ENCODE measurements around the gene LONRF2.
"Not testable (repeated sequence)": the region's sequence is repeated elsewhere in the genome, so short reads cannot be mapped to it uniquely, and the experiment has no call there.

LONRF2 gene

GRCh38 chr2:100321866-100322820 lies at the start of gene LONRF2:
Gene LONRF2 (minus strand): TSS chr2:100322501. CDS start chr2:100322093, 408 bp downstream.
- no peak for DNase-seq (ENCODE audit: extremely low read depth in 1 of 2, low read depth in 1 of 2)

- DNase-seq (ENCODE audit: extremely low read depth in 1 of 2, low read depth in 1 of 2), result no peak
These were observed 44.9 kb upstream of the LONRF2 start for GRCh38 chr2:100367163-100367562.

- DNase-seq (ENCODE audit: extremely low read depth in 1 of 2, low read depth in 1 of 2), result no peak
These were observed 43.1 kb upstream of the LONRF2 start for GRCh38 chr2:100365434-100365833.

GRCh38 chr2:100362269-100362668 lies 40.0 kb upstream of the LONRF2 start:
- DNase-seq (ENCODE audit: extremely low read depth in 1 of 2, low read depth in 1 of 2), result not testable (repeated sequence)

- DNase-seq (ENCODE audit: extremely low read depth in 1 of 2, low read depth in 1 of 2), result no peak
These were observed 37.3 kb upstream of the LONRF2 start for GRCh38 chr2:100359576-100359975.

- DNase-seq (ENCODE audit: extremely low read depth in 1 of 2, low read depth in 1 of 2), result no peak
These were observed 36.3 kb upstream of the LONRF2 start for GRCh38 chr2:100358554-100358953.

GRCh38 chr2:100352521-100352920 lies 30.2 kb upstream of the LONRF2 start:
- no peak for DNase-seq (ENCODE audit: extremely low read depth in 1 of 2, low read depth in 1 of 2)

GRCh38 chr2:100350661-100351185 lies 28.4 kb upstream of the LONRF2 start:
- no peak for DNase-seq (ENCODE audit: extremely low read depth in 1 of 2, low read depth in 1 of 2)

- not testable (repeated sequence) for DNase-seq (ENCODE audit: extremely low read depth in 1 of 2, low read depth in 1 of 2)
These were observed 22.8 kb upstream of the LONRF2 start for GRCh38 chr2:100345144-100345543.

- DNase-seq (ENCODE audit: extremely low read depth in 1 of 2, low read depth in 1 of 2), result no peak
These were observed 22.1 kb upstream of the LONRF2 start for GRCh38 chr2:100344433-100344832.

GRCh38 chr2:100342466-100342865 lies 20.2 kb upstream of the LONRF2 start:
- not testable (repeated sequence) for DNase-seq (ENCODE audit: extremely low read depth in 1 of 2, low read depth in 1 of 2)

- no peak for DNase-seq (ENCODE audit: extremely low read depth in 1 of 2, low read depth in 1 of 2)
These were observed 17.5 kb upstream of the LONRF2 start for GRCh38 chr2:100339823-100340222.

GRCh38 chr2:100334929-100335328 lies 12.6 kb upstream of the LONRF2 start:
- no peak for DNase-seq (ENCODE audit: extremely low read depth in 1 of 2, low read depth in 1 of 2)

GRCh38 chr2:100327742-100328141 lies 5.4 kb upstream of the LONRF2 start:
- no peak for DNase-seq (ENCODE audit: extremely low read depth in 1 of 2, low read depth in 1 of 2)

- no peak for DNase-seq (ENCODE audit: extremely low read depth in 1 of 2, low read depth in 1 of 2)
These were observed 979 bp downstream of the LONRF2 start for GRCh38 chr2:100321179-100321865.

GRCh38 chr2:100320547-100321178 lies 1.6 kb downstream of the LONRF2 start:
- DNase-seq (ENCODE audit: extremely low read depth in 1 of 2, low read depth in 1 of 2), result no peak

- no peak for DNase-seq (ENCODE audit: extremely low read depth in 1 of 2, low read depth in 1 of 2)
These were observed 4.7 kb downstream of the LONRF2 start for GRCh38 chr2:100317634-100318033.

- DNase-seq (ENCODE audit: extremely low read depth in 1 of 2, low read depth in 1 of 2), result no peak
These were observed 12.2 kb downstream of the LONRF2 start for GRCh38 chr2:100309973-100310719.

- no peak for DNase-seq (ENCODE audit: extremely low read depth in 1 of 2, low read depth in 1 of 2)
These were observed 13.0 kb downstream of the LONRF2 start for GRCh38 chr2:100309311-100309710.

- DNase-seq (ENCODE audit: extremely low read depth in 1 of 2, low read depth in 1 of 2), result no peak
These were observed 18.6 kb downstream of the LONRF2 start for GRCh38 chr2:100303744-100304143.

- DNase-seq (ENCODE audit: extremely low read depth in 1 of 2, low read depth in 1 of 2), result no peak
These were observed 19.8 kb downstream of the LONRF2 start for GRCh38 chr2:100302585-100302892.

Data from stimulated activated CD8-positive, alpha-beta memory T cell treated with anti-CD3 and anti-CD28 coated beads, Interleukin-7, amount 100 ng/mL, for 48 hours (primary cell).